ENCODE data around the gene SCIMP. TPM values are rescaled to one million over a fixed set of nuclear protein-coding genes. Genes with fewer than 3 reads are reported as not detected.

The SCIMP gene
- total and polyA plus RNA-seq, 7 donors = 0.60 to 15.5 (median 4.1) TPM

Other genes starting within 250 kb of the SCIMP start
- gene CAMTA2, start 247.2 kb downstream of the SCIMP start, total RNA-seq = 10 to 100 TPM in 3 of 4 donors, 1 to 10 TPM in 1; 9.9 to 24.6 (median 21.7) TPM
- gene CAMTA2, start 247.2 kb downstream of the SCIMP start, polyA plus RNA-seq = 10 to 100 TPM; 35.1 to 64.5 (median 42.0) TPM
- 1 to 10 TPM in 2 of 4 donors, under 1 TPM in 2; 0.36 to 3.0 (median 1.5) TPM for gene INCA1, start 237.3 kb downstream of the SCIMP start, total RNA-seq
- 1 to 10 TPM; 2.2 to 3.6 (median 2.3) TPM for gene INCA1, start 237.3 kb downstream of the SCIMP start, polyA plus RNA-seq
- 100 to 1,000 TPM in 1 of 4 donors, 10 to 100 TPM in 3; 46.4 to 101 (median 81.0) TPM for gene KIF1C, start 236.9 kb downstream of the SCIMP start, total RNA-seq
- gene KIF1C, start 236.9 kb downstream of the SCIMP start, polyA plus RNA-seq = 100 to 1,000 TPM in 2 of 3 donors, 10 to 100 TPM in 1; 83.3 to 164 (median 108) TPM
- gene SLC52A1, start 199.4 kb downstream of the SCIMP start, total RNA-seq = not detected
- under 1 TPM in 2 of 3 donors, not detected in 1; 0.23 to 0.74 TPM for gene SLC52A1, start 199.4 kb downstream of the SCIMP start, polyA plus RNA-seq
- 1 to 10 TPM; 4.3 to 6.1 (median 5.3) TPM for gene ZFP3, start 156.4 kb downstream of the SCIMP start, total RNA-seq
- 1 to 10 TPM; 2.4 to 3.2 (median 2.8) TPM for gene ZFP3, start 156.4 kb downstream of the SCIMP start, polyA plus RNA-seq
- gene ZNF232, start 123.0 kb downstream of the SCIMP start, total RNA-seq = 10 to 100 TPM in 3 of 4 donors, 1 to 10 TPM in 1; 5.7 to 15.3 (median 12.7) TPM
- 1 to 10 TPM; 4.8 to 8.7 (median 6.0) TPM for gene ZNF232, start 123.0 kb downstream of the SCIMP start, polyA plus RNA-seq
- gene USP6, start 118.8 kb downstream of the SCIMP start, total RNA-seq = 1 to 10 TPM in 1 of 4 donors, not detected in 3; 2.5 TPM
- gene USP6, start 118.8 kb downstream of the SCIMP start, polyA plus RNA-seq = under 1 TPM in 1 of 3 donors, not detected in 2; 0.06 TPM
- gene ZNF594, start 43.0 kb downstream of the SCIMP start, total RNA-seq = 10 to 100 TPM; 15.5 to 24.3 (median 16.9) TPM
- 1 to 10 TPM in 1 of 3 donors, under 1 TPM in 1, not detected in 1; 0.23 to 3.8 TPM for gene ZNF594, start 43.0 kb downstream of the SCIMP start, polyA plus RNA-seq
- gene RABEP1, start 47.4 kb upstream of the SCIMP start, total RNA-seq = 10 to 100 TPM; 39.8 to 52.9 (median 46.4) TPM
- gene RABEP1, start 47.4 kb upstream of the SCIMP start, polyA plus RNA-seq = 10 to 100 TPM; 12.7 to 19.0 (median 14.4) TPM
- 10 to 100 TPM; 53.6 to 68.3 (median 63.1) TPM for gene NUP88, start 184.8 kb upstream of the SCIMP start, total RNA-seq
- 10 to 100 TPM; 39.1 to 82.9 (median 58.3) TPM for gene NUP88, start 184.8 kb upstream of the SCIMP start, polyA plus RNA-seq
- 10 to 100 TPM; 37.8 to 53.8 (median 47.1) TPM for gene RPAIN, start 185.3 kb upstream of the SCIMP start, total RNA-seq
- gene RPAIN, start 185.3 kb upstream of the SCIMP start, polyA plus RNA-seq = 10 to 100 TPM; 21.3 to 32.9 (median 31.8) TPM
- 10 to 100 TPM; 59.8 to 99.9 (median 85.3) TPM for gene C1QBP, start 204.3 kb upstream of the SCIMP start, total RNA-seq
- gene C1QBP, start 204.3 kb upstream of the SCIMP start, polyA plus RNA-seq = 100 to 1,000 TPM in 2 of 3 donors, 10 to 100 TPM in 1; 94.3 to 204 (median 154) TPM
- 1 to 10 TPM; 7.1 to 9.8 (median 8.4) TPM for gene DHX33, start 234.1 kb upstream of the SCIMP start, total RNA-seq
- gene DHX33, start 234.1 kb upstream of the SCIMP start, polyA plus RNA-seq = 1 to 10 TPM; 2.3 to 8.3 (median 3.0) TPM

Measured in sigmoid colon (tissue), 7 donors.